Measurements from ENCODE around the gene NDUFB3. TPM values are rescaled to one million over a fixed set of nuclear protein-coding genes. Genes with fewer than 3 reads are reported as not detected.

The NDUFB3 gene
- total and polyA plus RNA-seq, 9 donors, result 20.5 to 52.5 (median 47.6) TPM

GRCh38 chr2:201109186-201109585 lies 37.4 kb downstream of the NDUFB3 start:
- intact Hi-C loops (cut with DNase I), result no loop called here
- Histone ChIP-seq H3K36me3 (no peaks in the 10 kb centered on the region), H3K9me3 (no peaks in the 10 kb centered on the region), H3K27ac (no peak overlapping the region), H3K4me1 (ENCODE audit: insufficient read depth) (no peaks in the 10 kb centered on the region), H3K27me3 (no peaks in the 10 kb centered on the region), H3K4me3 (no peak overlapping the region)
- 87 to 89% (median 88%) methylated on average over 4 of the region's 4 CpGs for WGBS, 3 donors
- no peak for DNase-seq
- no peak for TF ChIP-seq POLR2A (IDR thresholded peaks at IDR 0.05)
- TF ChIP-seq, protein P1, sequence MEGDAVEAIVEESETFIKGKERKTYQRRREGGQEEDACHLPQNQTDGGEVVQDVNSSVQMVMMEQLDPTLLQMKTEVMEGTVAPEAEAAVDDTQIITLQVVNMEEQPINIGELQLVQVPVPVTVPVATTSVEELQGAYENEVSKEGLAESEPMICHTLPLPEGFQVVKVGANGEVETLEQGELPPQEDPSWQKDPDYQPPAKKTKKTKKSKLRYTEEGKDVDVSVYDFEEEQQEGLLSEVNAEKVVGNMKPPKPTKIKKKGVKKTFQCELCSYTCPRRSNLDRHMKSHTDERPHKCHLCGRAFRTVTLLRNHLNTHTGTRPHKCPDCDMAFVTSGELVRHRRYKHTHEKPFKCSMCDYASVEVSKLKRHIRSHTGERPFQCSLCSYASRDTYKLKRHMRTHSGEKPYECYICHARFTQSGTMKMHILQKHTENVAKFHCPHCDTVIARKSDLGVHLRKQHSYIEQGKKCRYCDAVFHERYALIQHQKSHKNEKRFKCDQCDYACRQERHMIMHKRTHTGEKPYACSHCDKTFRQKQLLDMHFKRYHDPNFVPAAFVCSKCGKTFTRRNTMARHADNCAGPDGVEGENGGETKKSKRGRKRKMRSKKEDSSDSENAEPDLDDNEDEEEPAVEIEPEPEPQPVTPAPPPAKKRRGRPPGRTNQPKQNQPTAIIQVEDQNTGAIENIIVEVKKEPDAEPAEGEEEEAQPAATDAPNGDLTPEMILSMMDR (IDR thresholded peaks at IDR 0.05), result no peak

- no peak overlapping the region for H3K4me3 ChIP-seq
- peaks cover 1% of the 10 kb centered on the region for H3K4me1 ChIP-seq (ENCODE audit: insufficient read depth)
- H3K27me3 ChIP-seq, result no peaks in the 10 kb centered on the region
- no peaks in the 10 kb centered on the region for H3K36me3 ChIP-seq
- H3K27ac ChIP-seq, result no peak overlapping the region
- H3K9me3 ChIP-seq, result no peaks in the 10 kb centered on the region
- intact Hi-C loops (cut with DNase I), result no loop called here
- no peak for DNase-seq
- TF ChIP-seq POLR2A (IDR thresholded peaks at IDR 0.05) (no peak), EP300 (IDR thresholded peaks at IDR 0.05) (no peak)
- TF ChIP-seq, protein P1 (IDR thresholded peaks at IDR 0.05), result no peak
These were observed 38.8 kb downstream of the NDUFB3 start for GRCh38 chr2:201110615-201111014.

GRCh38 chr2:201111096-201111495 lies 39.3 kb downstream of the NDUFB3 start:
- Histone ChIP-seq H3K4me3 (no peak overlapping the region), H3K27me3 (no peaks in the 10 kb centered on the region), H3K27ac (no peak overlapping the region), H3K9me3 (no peaks in the 10 kb centered on the region), H3K4me1 (ENCODE audit: insufficient read depth) (peaks cover 1% of the 10 kb centered on the region), H3K36me3 (no peaks in the 10 kb centered on the region)
- 91 to 97% (median 94%) methylated on average over 3 of the region's 3 CpGs for WGBS, 3 donors
- DNase-seq, result no peak
- TF ChIP-seq POLR2A (IDR thresholded peaks at IDR 0.05) (no peak), EP300 (IDR thresholded peaks at IDR 0.05) (no peak)
- TF ChIP-seq, protein P1 (IDR thresholded peaks at IDR 0.05), result no peak
- intact Hi-C loops (cut with DNase I), result no loop called here

- H3K27me3 ChIP-seq, result no peaks in the 10 kb centered on the region
- H3K36me3 ChIP-seq, result no peaks in the 10 kb centered on the region
- DNase-seq, result no peak
- H3K4me1 ChIP-seq (ENCODE audit: insufficient read depth), result peaks cover 5% of the 10 kb centered on the region
- WGBS, 3 donors, result 83 to 90% (median 85%) methylated on average over 4 of the region's 4 CpGs
- intact Hi-C loops (cut with DNase I), result no loop called here
- TF ChIP-seq, protein P1 (IDR thresholded peaks at IDR 0.05), result no peak
- no peak for TF ChIP-seq POLR2A (IDR thresholded peaks at IDR 0.05)
- no peak for TF ChIP-seq EP300 (IDR thresholded peaks at IDR 0.05)
- H3K9me3 ChIP-seq, result no peaks in the 10 kb centered on the region
- H3K4me3 ChIP-seq, result no peak overlapping the region
- no peak overlapping the region for H3K27ac ChIP-seq
These were observed 42.5 kb downstream of the NDUFB3 start for GRCh38 chr2:201114350-201114749.

DNA sequence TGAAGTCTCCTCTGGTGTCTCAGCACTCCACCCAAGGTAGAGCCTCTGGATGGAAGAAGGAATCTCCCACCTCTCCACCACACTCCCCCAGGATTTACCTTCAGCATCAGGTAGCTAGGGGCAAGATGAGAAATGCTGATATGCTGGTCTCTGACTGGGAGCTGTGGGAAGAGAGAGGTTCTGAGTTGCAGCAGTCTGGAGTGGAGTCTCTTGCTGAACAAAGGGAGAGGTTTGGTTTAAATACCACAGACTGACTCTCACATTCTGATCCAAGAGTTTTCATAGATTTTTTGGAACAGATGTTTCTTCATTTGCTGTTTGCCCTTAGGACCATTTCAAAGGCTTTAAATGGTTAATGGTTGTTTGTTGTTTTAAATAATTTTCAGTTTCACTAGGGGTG lies 43.0 kb downstream of the NDUFB3 start:
- peaks cover 6% of the 10 kb centered on the region for H3K4me1 ChIP-seq (ENCODE audit: insufficient read depth)
- no peak overlapping the region for H3K4me3 ChIP-seq
- H3K27ac ChIP-seq, result no peak overlapping the region
- H3K9me3 ChIP-seq, result no peaks in the 10 kb centered on the region
- H3K27me3 ChIP-seq, result no peaks in the 10 kb centered on the region
- no peak for DNase-seq
- TF ChIP-seq POLR2A (IDR thresholded peaks at IDR 0.05), result no peak
- TF ChIP-seq EP300 (IDR thresholded peaks at IDR 0.05), result no peak
- intact Hi-C loops (cut with DNase I), result loop anchor here in 1 of 4 donors (5.0 kb wide), 1 partner anchor 43 kb away; the partner anchor contains the start of genes HYCC2 and NDUFB3
- H3K36me3 ChIP-seq, result no peaks in the 10 kb centered on the region

Measured in ovary (tissue), 9 donors.